ENCODE measurements around the gene GLP1R. TPM values are rescaled to one million over a fixed set of nuclear protein-coding genes. Genes with fewer than 3 reads are reported as not detected.

The GLP1R gene
- total RNA-seq, 1 experiment from 2014 or later, result not detected

GRCh38 chr6:39055661-39056060 lies 7.1 kb downstream of the GLP1R start:
- BruUV-seq (replicated peaks), result no TSS peak
- Histone ChIP-seq H3K4me1 (ENCODE audit: control insufficient read depth in 1 of 2, insufficient read depth in 2 of 2, low read length in 2 of 2) (no peaks in the 10 kb centered on the region), H3K4me3 (replicated peaks in 1 of 2; ENCODE audit: low read depth in 1 of 2, low read length in 2 of 2) (no peak overlapping the region), H3K9me3 (ENCODE audit: control insufficient read depth in 1 of 2, insufficient read depth in 1 of 2, low read depth in 1 of 2, low read length in 2 of 2) (no peaks in the 10 kb centered on the region), H3K27me3 (ENCODE audit: insufficient read depth, low read length) (peaks cover 25% of the 10 kb centered on the region), H3K9me2 (ENCODE audit: insufficient read depth) (no peaks in the 10 kb centered on the region), H3K4me2 (ENCODE audit: low read length) (no peak overlapping the region), H4K20me1 (ENCODE audit: insufficient read depth) (no peaks in the 10 kb centered on the region), H3K79me2 (ENCODE audit: insufficient read depth, low read length) (no peaks in the 10 kb centered on the region), H3K9ac (ENCODE audit: low read length) (no peak overlapping the region), H3K27ac (ENCODE audit: low read depth, low read length) (no peak overlapping the region), H2AFZ (ENCODE audit: low read depth, low read length, poor library complexity, severe bottlenecking) (no peak overlapping the region), H3K36me3 (ENCODE audit: control insufficient read depth in 1 of 2, insufficient read depth in 2 of 2, low read length in 2 of 2) (no peaks in the 10 kb centered on the region)
- CTCF ChIA-PET, result no interaction called here
- POLR2A ChIA-PET, result no interaction called here
- RAD21 ChIA-PET (ENCODE audit: low non-redundant PET in 1 of 2, low total read pairs in 2 of 2, uncharacterized antibody in 2 of 2, unreplicated experiment in 2 of 2), result no interaction called here
- TF ChIP-seq, protein P1, sequence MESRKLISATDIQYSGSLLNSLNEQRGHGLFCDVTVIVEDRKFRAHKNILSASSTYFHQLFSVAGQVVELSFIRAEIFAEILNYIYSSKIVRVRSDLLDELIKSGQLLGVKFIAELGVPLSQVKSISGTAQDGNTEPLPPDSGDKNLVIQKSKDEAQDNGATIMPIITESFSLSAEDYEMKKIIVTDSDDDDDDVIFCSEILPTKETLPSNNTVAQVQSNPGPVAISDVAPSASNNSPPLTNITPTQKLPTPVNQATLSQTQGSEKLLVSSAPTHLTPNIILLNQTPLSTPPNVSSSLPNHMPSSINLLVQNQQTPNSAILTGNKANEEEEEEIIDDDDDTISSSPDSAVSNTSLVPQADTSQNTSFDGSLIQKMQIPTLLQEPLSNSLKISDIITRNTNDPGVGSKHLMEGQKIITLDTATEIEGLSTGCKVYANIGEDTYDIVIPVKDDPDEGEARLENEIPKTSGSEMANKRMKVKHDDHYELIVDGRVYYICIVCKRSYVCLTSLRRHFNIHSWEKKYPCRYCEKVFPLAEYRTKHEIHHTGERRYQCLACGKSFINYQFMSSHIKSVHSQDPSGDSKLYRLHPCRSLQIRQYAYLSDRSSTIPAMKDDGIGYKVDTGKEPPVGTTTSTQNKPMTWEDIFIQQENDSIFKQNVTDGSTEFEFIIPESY (IDR thresholded peaks at IDR 0.05; ENCODE audit: extremely low read depth, insufficient replicate concordance, low read length), result no peak
- TF ChIP-seq SIN3A (IDR thresholded peaks at IDR 0.05; ENCODE audit: low read depth) (no peak), EGR1 (IDR thresholded peaks at IDR 0.05; ENCODE audit: low read depth) (no peak), ZNF274 (IDR thresholded peaks at IDR 0.05; ENCODE audit: low read depth, low read length) (no peak), POLR2A (IDR thresholded peaks at IDR 0.05; ENCODE audit: borderline replicate concordance, extremely low read depth, insufficient read depth, insufficient read length) (no peak), ELF1 (IDR thresholded peaks at IDR 0.05; ENCODE audit: borderline replicate concordance, low read depth) (no peak), CBX3 (IDR thresholded peaks at IDR 0.05; ENCODE audit: low read depth) (no peak), EZH2phosphoT487 (IDR thresholded peaks at IDR 0.05; ENCODE audit: borderline replicate concordance) (no peak), TCF7L2 (IDR thresholded peaks at IDR 0.05; ENCODE audit: borderline replicate concordance, extremely low read depth, insufficient read depth, insufficient read length) (no peak), FOSL1 (IDR thresholded peaks at IDR 0.05; ENCODE audit: low read depth) (no peak), ZFX (IDR thresholded peaks at IDR 0.05) (no peak), ATF3 (IDR thresholded peaks at IDR 0.05) (no peak), SP1 (IDR thresholded peaks at IDR 0.05; ENCODE audit: low read depth) (no peak), CTCF (IDR thresholded peaks at IDR 0.05 in 2 of 3, conservative IDR thresholded peaks at IDR 0.05 in 1 of 3; ENCODE audit: borderline replicate concordance in 1 of 3, insufficient read depth in 1 of 3, low read depth in 2 of 3, low read length in 2 of 3) (no peak), CEBPB (IDR thresholded peaks at IDR 0.05; ENCODE audit: low read depth) (no peak), POLR2AphosphoS5 (IDR thresholded peaks at IDR 0.05; ENCODE audit: low read depth, low read length) (no peak), SRF (IDR thresholded peaks at IDR 0.05; ENCODE audit: low read depth) (no peak), YY1 (IDR thresholded peaks at IDR 0.05; ENCODE audit: extremely low read depth, insufficient replicate concordance, low read depth, low read length) (no peak), MAX (IDR thresholded peaks at IDR 0.05) (no peak), EZH2 (IDR thresholded peaks at IDR 0.05) (no peak)
- intact Hi-C loops (cut with micrococcal nuclease), result no loop called here
- DNase-seq (ENCODE audit: low read depth, low spot score), result no peak
- ATAC-seq, result no peak
